K562 (cell line): Measurements from ENCODE around the gene GFI1B. TPM values are rescaled to one million over a fixed set of nuclear protein-coding genes. Genes with fewer than 3 reads are reported as not detected.

Experiments
- CBX3 ChIP-seq, 2 experiments: IDR thresholded peaks; 1 replicate in 1 of 2; 2 replicates in 1 of 2; pipeline ENCODE4 v1.6.1; 2012; ENCODE audit warnings: inconsistent platforms in 2 of 2, low read length in 2 of 2, borderline replicate concordance in 1 of 2, control low read depth in 1 of 2
- GATA2 ChIP-seq: sonication (generic); formaldehyde crosslinking; IDR thresholded peaks from 2 replicates; pipeline ENCODE4 v1.4.0; 2020; ENCODE audit warnings: mild to moderate bottlenecking, missing genetic modification reagents
- MYBL2 ChIP-seq, 2 experiments: fragments of 450-650 bp in 1 of 2; sonication (generic) in 1 of 2; formaldehyde crosslinking in 1 of 2; IDR thresholded peaks; 2 replicates each; pipeline versions ENCODE4 v1.6.1 to v1.8.1; 2017 to 2022; ENCODE audit warnings: borderline replicate concordance in 1 of 2, inconsistent platforms in 1 of 2, low read depth in 1 of 2, mild to moderate bottlenecking in 1 of 2, missing genetic modification reagents in 1 of 2, moderate library complexity in 1 of 2
- NFXL1 ChIP-seq: fragments of 450-650 bp; formaldehyde crosslinking; IDR thresholded peaks from 2 replicates; pipeline ENCODE4 v1.4.0; 2021; ENCODE audit warnings: mild to moderate bottlenecking
- SIN3A ChIP-seq, 2 experiments: fragments of 150-350 bp in 1 of 2; IDR thresholded peaks; 2 replicates each; pipeline ENCODE4 v1.6.1; 2011 to 2016; ENCODE audit warnings: borderline replicate concordance in 2 of 2, low read depth in 2 of 2, low read length in 2 of 2, mild to moderate bottlenecking in 2 of 2, moderate library complexity in 2 of 2; ENCODE audit not compliant: control insufficient read depth in 1 of 2
- SMARCC2 ChIP-seq: fragments of 450-650 bp; IDR thresholded peaks from 2 replicates; pipeline ENCODE4 v1.6.1; 2017; ENCODE audit warnings: antibody characterized with exemption, moderate library complexity, mild to moderate bottlenecking, low read depth
- SRF ChIP-seq, 2 experiments: fragments of 250-450, 450-650 bp in 1 of 2; sonication (Bioruptor Pico) in 1 of 2; sonication (generic) in 1 of 2; formaldehyde crosslinking; IDR thresholded peaks; 2 replicates each; pipeline versions ENCODE4 v1.5.0 to v1.5.1; 2020 to 2022; ENCODE audit warnings: mild to moderate bottlenecking in 1 of 2, missing genetic modification reagents in 1 of 2
- SRSF9 ChIP-seq: fragments of 200-400 bp; formaldehyde crosslinking; IDR thresholded peaks from 2 replicates; pipeline ENCODE4 v1.6.1; 2017; ENCODE audit warnings: low read depth, low read length, borderline replicate concordance
- STAG1 ChIP-seq: sonication (generic); formaldehyde crosslinking; IDR thresholded peaks from 2 replicates; pipeline ENCODE4 v1.5.0; 2020; ENCODE audit warnings: missing genetic modification reagents, borderline replicate concordance
- ZNF408 ChIP-seq: fragments of 250-450 bp; sonication (Bioruptor Pico); IDR thresholded peaks from 2 replicates; pipeline ENCODE4 v1.4.0; 2020; ENCODE audit warnings: low read depth, mild to moderate bottlenecking, moderate library complexity
- ZNF589 ChIP-seq: fragments of 200-800 bp; sonication (Bioruptor generic); IDR thresholded peaks from 2 replicates; pipeline ENCODE4 v1.6.1; 2016; ENCODE audit warnings: low read depth, missing genetic modification characterization, missing compliant biosample characterization
- polyA plus RNA-seq, 8 experiments: library from polyadenylated mRNA; depleted of rRNA in 4 of 8; stranded (reverse) in 5 of 8; unstranded in 3 of 8; fragments of >200 nt; fragmentation: Nextera tagmentation in 2 of 8; fragmentation: Illumina TruSeq in 1 of 8; extraction: Ambion mirVana in 2 of 8; extraction: Trizol in 1 of 8; gene quantifications; 2 replicates each; pipeline versions ENCODE4 v1.2.1 to v1.2.3, GENCODE V29; 2011 to 2014; ENCODE audit warnings: inconsistent platforms in 1 of 8, missing spikeins in 1 of 8
- total RNA-seq, 7 experiments: library from RNA; depleted of rRNA in 6 of 7; stranded (reverse); fragments of >200 nt in 6 of 7; fragmentation: Illumina TruSeq in 2 of 7; extraction: Trizol in 2 of 7; gene quantifications; 2 replicates each; pipeline versions ENCODE4 v1.2.1 to v1.2.3, GENCODE V29; 2011 to 2021; ENCODE audit warnings: low replicate concordance in 1 of 7
- TF ChIP-seq, protein P1 (sequence below): fragments of 250-450 bp; sonication (Bioruptor Pico); IDR thresholded peaks from 2 replicates; pipeline ENCODE4 v1.8.0; 2021; ENCODE audit warnings: mild to moderate bottlenecking, moderate library complexity
- TF ChIP-seq, protein P2 (sequence below): fragments of 450-650 bp; IDR thresholded peaks from 2 replicates; pipeline ENCODE4 v1.6.1; 2016; ENCODE audit warnings: borderline replicate concordance
- TF ChIP-seq, protein P3 (sequence below): fragments of 250-450 bp; sonication (Bioruptor Pico); IDR thresholded peaks from 2 replicates; pipeline ENCODE4 v1.5.0; 2021; ENCODE audit warnings: mild to moderate bottlenecking, borderline replicate concordance
- TF ChIP-seq, protein P4 (sequence below): fragments of 200-800 bp; sonication (Bioruptor generic); IDR thresholded peaks from 2 replicates; pipeline ENCODE4 v1.6.1; 2017; ENCODE audit warnings: missing genetic modification characterization, missing compliant biosample characterization
- TF ChIP-seq, protein P5 (sequence below), 2 experiments: IDR thresholded peaks; 2 replicates each; pipeline ENCODE4 v1.6.1; 2011; ENCODE audit warnings: borderline replicate concordance in 1 of 2, control low read depth in 1 of 2, low read depth in 1 of 2, low read length in 1 of 2, mild to moderate bottlenecking in 1 of 2, mixed read lengths in 1 of 2, moderate library complexity in 1 of 2; ENCODE audit not compliant: insufficient read depth in 1 of 2, insufficient read length in 1 of 2, poor library complexity in 1 of 2, severe bottlenecking in 1 of 2; ENCODE audit errors: extremely low read depth in 1 of 2

GFI1B gene
- total and polyA plus RNA-seq, 9 of the 15 experiments (the other 6 are each of a cell fraction or from before 2014, with no cell fraction given), result 8.0 to 75.7 (median 34.5) TPM

DNA sequence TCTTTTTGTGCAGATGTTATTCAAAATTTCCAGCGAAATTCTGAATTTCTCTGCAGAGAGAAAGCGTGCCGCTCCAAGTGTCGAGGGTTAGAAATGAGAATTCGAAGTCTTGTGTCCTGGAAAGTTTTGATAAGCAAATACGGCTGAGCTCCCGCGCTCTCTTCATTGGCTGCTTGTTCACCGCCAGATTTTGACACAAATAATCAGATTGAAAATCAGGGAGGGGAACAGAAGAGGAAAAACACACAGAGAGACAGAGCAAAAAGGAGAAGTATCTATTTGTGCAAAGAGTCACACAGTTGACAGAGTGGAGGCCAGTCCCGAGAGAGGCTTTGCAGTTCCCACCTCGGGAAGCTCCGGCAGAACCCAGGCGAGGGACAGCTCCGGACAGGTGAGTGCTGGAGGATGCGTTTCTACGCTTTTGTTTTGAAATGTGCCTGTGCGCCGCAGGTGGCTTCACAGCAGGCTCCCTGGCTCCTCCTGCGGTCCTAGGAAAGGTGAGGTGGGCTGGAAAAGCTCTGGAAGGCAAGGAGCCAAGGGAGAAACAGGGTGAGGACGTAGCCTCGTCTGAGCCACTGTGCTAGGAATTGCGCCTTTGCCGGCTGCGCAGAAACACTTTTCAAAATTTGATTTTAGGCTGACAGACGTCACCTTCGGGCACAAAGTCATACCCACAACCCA lies at the start of gene GFI1B (continued):
- no peak for TF ChIP-seq SMARCC2
- TF ChIP-seq ZNF589 (CRISPR knock-in tag), result no peak
- TF ChIP-seq, protein P1, sequence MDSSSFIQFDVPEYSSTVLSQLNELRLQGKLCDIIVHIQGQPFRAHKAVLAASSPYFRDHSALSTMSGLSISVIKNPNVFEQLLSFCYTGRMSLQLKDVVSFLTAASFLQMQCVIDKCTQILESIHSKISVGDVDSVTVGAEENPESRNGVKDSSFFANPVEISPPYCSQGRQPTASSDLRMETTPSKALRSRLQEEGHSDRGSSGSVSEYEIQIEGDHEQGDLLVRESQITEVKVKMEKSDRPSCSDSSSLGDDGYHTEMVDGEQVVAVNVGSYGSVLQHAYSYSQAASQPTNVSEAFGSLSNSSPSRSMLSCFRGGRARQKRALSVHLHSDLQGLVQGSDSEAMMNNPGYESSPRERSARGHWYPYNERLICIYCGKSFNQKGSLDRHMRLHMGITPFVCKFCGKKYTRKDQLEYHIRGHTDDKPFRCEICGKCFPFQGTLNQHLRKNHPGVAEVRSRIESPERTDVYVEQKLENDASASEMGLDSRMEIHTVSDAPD, result no peak
- peak; percentile 56 for TF ChIP-seq GATA2
- 0 out of 2 replicates have a peak, but pooled peaks have one; percentile 28 for TF ChIP-seq STAG1 (CRISPR knock-in tag)
- no peak for TF ChIP-seq MYBL2 (IDR thresholded peaks at IDR 0.05; ENCODE audit: low read depth)
- no peak for TF ChIP-seq MYBL2 (CRISPR knock-in tag; IDR thresholded peaks at IDR 0.05; ENCODE audit: borderline replicate concordance)
- TF ChIP-seq, protein P2, sequence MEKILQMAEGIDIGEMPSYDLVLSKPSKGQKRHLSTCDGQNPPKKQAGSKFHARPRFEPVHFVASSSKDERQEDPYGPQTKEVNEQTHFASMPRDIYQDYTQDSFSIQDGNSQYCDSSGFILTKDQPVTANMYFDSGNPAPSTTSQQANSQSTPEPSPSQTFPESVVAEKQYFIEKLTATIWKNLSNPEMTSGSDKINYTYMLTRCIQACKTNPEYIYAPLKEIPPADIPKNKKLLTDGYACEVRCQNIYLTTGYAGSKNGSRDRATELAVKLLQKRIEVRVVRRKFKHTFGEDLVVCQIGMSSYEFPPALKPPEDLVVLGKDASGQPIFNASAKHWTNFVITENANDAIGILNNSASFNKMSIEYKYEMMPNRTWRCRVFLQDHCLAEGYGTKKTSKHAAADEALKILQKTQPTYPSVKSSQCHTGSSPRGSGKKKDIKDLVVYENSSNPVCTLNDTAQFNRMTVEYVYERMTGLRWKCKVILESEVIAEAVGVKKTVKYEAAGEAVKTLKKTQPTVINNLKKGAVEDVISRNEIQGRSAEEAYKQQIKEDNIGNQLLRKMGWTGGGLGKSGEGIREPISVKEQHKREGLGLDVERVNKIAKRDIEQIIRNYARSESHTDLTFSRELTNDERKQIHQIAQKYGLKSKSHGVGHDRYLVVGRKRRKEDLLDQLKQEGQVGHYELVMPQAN, result peak; percentile 84; the same call in 1 of the 2 replicates
- TF ChIP-seq, protein P3, sequence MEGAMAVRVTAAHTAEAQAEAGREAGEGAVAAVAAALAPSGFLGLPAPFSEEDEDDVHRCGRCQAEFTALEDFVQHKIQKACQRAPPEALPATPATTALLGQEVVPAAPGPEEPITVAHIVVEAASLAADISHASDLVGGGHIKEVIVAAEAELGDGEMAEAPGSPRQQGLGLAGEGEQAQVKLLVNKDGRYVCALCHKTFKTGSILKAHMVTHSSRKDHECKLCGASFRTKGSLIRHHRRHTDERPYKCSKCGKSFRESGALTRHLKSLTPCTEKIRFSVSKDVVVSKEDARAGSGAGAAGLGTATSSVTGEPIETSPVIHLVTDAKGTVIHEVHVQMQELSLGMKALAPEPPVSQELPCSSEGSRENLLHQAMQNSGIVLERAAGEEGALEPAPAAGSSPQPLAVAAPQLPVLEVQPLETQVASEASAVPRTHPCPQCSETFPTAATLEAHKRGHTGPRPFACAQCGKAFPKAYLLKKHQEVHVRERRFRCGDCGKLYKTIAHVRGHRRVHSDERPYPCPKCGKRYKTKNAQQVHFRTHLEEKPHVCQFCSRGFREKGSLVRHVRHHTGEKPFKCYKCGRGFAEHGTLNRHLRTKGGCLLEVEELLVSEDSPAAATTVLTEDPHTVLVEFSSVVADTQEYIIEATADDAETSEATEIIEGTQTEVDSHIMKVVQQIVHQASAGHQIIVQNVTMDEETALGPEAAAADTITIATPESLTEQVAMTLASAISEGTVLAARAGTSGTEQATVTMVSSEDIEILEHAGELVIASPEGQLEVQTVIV, result no peak
- TF ChIP-seq, protein P4, sequence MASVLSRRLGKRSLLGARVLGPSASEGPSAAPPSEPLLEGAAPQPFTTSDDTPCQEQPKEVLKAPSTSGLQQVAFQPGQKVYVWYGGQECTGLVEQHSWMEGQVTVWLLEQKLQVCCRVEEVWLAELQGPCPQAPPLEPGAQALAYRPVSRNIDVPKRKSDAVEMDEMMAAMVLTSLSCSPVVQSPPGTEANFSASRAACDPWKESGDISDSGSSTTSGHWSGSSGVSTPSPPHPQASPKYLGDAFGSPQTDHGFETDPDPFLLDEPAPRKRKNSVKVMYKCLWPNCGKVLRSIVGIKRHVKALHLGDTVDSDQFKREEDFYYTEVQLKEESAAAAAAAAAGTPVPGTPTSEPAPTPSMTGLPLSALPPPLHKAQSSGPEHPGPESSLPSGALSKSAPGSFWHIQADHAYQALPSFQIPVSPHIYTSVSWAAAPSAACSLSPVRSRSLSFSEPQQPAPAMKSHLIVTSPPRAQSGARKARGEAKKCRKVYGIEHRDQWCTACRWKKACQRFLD, result no peak
- peak in 1 of 2 experiments; percentile 55; a peak in 1 of 3 replicates for TF ChIP-seq CBX3 (IDR thresholded peaks at IDR 0.05; ENCODE audit: borderline replicate concordance in 1 of 2, low read length in 2 of 2)
- peak in 1 of 2 experiments; percentile 95; a peak in 3 of 4 replicates for TF ChIP-seq SIN3A (IDR thresholded peaks at IDR 0.05; ENCODE audit: borderline replicate concordance in 2 of 2, control insufficient read depth in 1 of 2, low read depth in 2 of 2, low read length in 2 of 2)
- TF ChIP-seq, protein P5, sequence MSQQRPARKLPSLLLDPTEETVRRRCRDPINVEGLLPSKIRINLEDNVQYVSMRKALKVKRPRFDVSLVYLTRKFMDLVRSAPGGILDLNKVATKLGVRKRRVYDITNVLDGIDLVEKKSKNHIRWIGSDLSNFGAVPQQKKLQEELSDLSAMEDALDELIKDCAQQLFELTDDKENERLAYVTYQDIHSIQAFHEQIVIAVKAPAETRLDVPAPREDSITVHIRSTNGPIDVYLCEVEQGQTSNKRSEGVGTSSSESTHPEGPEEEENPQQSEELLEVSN (IDR thresholded peaks at IDR 0.05; ENCODE audit: borderline replicate concordance in 1 of 2, extremely low read depth in 1 of 2, insufficient read depth in 1 of 2, insufficient read length in 1 of 2, low read depth in 1 of 2, low read length in 1 of 2, poor library complexity in 1 of 2, severe bottlenecking in 1 of 2), result peak; percentile 82 to 97
- TF ChIP-seq SRF (CRISPR knock-in tag; IDR thresholded peaks at IDR 0.05), result 0 out of 4 replicates have a peak, but pooled peaks of 1 of the 2 experiments have one; percentile 6
- TF ChIP-seq ZNF408 (CRISPR knock-in tag), result no peak
- no peak for TF ChIP-seq NFXL1
- TF ChIP-seq SRSF9, result no peak
